Liver (tissue), 9 donors: ENCODE measurements around the gene ABL1. TPM values are rescaled to one million over a fixed set of nuclear protein-coding genes. Genes with fewer than 3 reads are reported as not detected.
A peak's percentile ranks its signal among the peaks of the same experiment; 100 is the strongest.

Experiments used
- DNase-seq: peaks from one replicate; pipeline ENCODE4 v3.0.0-alpha.2; 2017; ENCODE audit warnings: low spot score
- H3K27ac ChIP-seq, 2 donors: one replicate each; pipeline ENCODE4 v1.7.0; 2013; ENCODE audit warnings: inconsistent platforms in 2 of 2, low read length in 2 of 2, control low read depth in 1 of 2, low read depth in 1 of 2, mild to moderate bottlenecking in 1 of 2
- H3K27me3 ChIP-seq, 4 donors: one replicate each; pipeline versions ENCODE4 v1.6.1 to v1.7.0; 2013; ENCODE audit warnings: low read length in 3 of 4, inconsistent platforms in 1 of 4, mild to moderate bottlenecking in 1 of 4, moderate library complexity in 1 of 4; ENCODE audit not compliant: control insufficient read depth in 4 of 4, insufficient read depth in 4 of 4
- H3K36me3 ChIP-seq, 4 donors: one replicate each; pipeline versions ENCODE4 v1.6.1 to v1.7.0; 2013; ENCODE audit warnings: low read length in 3 of 4, mild to moderate bottlenecking in 3 of 4, low read depth in 1 of 4, moderate library complexity in 1 of 4; ENCODE audit not compliant: control insufficient read depth in 4 of 4, insufficient read depth in 3 of 4
- H3K4me1 ChIP-seq, 4 donors: one replicate each; pipeline versions ENCODE4 v1.6.1 to v1.7.0; 2013; ENCODE audit warnings: low read length in 3 of 4, mild to moderate bottlenecking in 3 of 4, moderate library complexity in 1 of 4; ENCODE audit not compliant: control insufficient read depth in 4 of 4, insufficient read depth in 4 of 4
- H3K4me3 ChIP-seq, 3 donors: one replicate each; pipeline versions ENCODE4 v1.6.1 to v1.7.0; 2013; ENCODE audit warnings: low read length in 3 of 3, control low read depth in 1 of 3, low read depth in 1 of 3, mild to moderate bottlenecking in 1 of 3
- H3K9ac ChIP-seq, 2 donors: one replicate each; pipeline ENCODE4 v1.7.0; 2013; ENCODE audit warnings: low read length in 2 of 2, mild to moderate bottlenecking in 2 of 2, moderate library complexity in 2 of 2, control low read depth in 1 of 2, low read depth in 1 of 2
- H3K9me3 ChIP-seq, 4 donors: one replicate each; pipeline versions ENCODE4 v1.6.1 to v1.7.0; 2013; ENCODE audit warnings: low read length in 3 of 4; ENCODE audit not compliant: control insufficient read depth in 4 of 4
- ATF3 ChIP-seq: IDR thresholded peaks from 2 replicates; pipeline ENCODE4 v1.6.1; 2016; ENCODE audit warnings: antibody characterized with exemption
- CTCF ChIP-seq: fragments of 150-350 bp; IDR thresholded peaks from 2 replicates; pipeline ENCODE4 v1.5.1; 2017; ENCODE audit warnings: improper control_type of control experiment, low read depth, low read length; ENCODE audit not compliant: missing input control
- EGR1 ChIP-seq, 2 donors: IDR thresholded peaks; 2 replicates each; pipeline ENCODE4 v1.6.1; 2016 to 2018; ENCODE audit warnings: antibody characterized with exemption in 2 of 2, low read depth in 2 of 2
- FOXA1 ChIP-seq: IDR thresholded peaks from 2 replicates; pipeline ENCODE4 v1.6.1; 2016; ENCODE audit warnings: antibody characterized with exemption
- FOXA2 ChIP-seq: IDR thresholded peaks from 2 replicates; pipeline ENCODE4 v1.6.1; 2016; ENCODE audit warnings: antibody characterized with exemption
- GABPA ChIP-seq, 2 donors: IDR thresholded peaks in 1 of 2; conservative IDR thresholded peaks in 1 of 2; 2 replicates each; pipeline ENCODE4 v1.6.1; 2016; ENCODE audit warnings: antibody characterized with exemption in 2 of 2, mild to moderate bottlenecking in 1 of 2, moderate library complexity in 1 of 2
- HNF4A ChIP-seq, 2 donors: conservative IDR thresholded peaks; 2 replicates each; pipeline ENCODE4 v1.6.1; 2016; ENCODE audit warnings: antibody characterized with exemption in 2 of 2, mild to moderate bottlenecking in 2 of 2
- HNF4G ChIP-seq: IDR thresholded peaks from 2 replicates; pipeline ENCODE4 v1.6.1; 2016; ENCODE audit warnings: antibody characterized with exemption
- JUND ChIP-seq, 2 donors: IDR thresholded peaks; 2 replicates each; pipeline ENCODE4 v1.6.1; 2016; ENCODE audit warnings: antibody characterized with exemption in 2 of 2
- MAX ChIP-seq: IDR thresholded peaks from 2 replicates; pipeline ENCODE4 v1.6.1; 2016; ENCODE audit warnings: antibody characterized with exemption
- NR2F2 ChIP-seq: IDR thresholded peaks from 2 replicates; pipeline ENCODE4 v1.6.1; 2016; ENCODE audit warnings: antibody characterized with exemption
- RAD21 ChIP-seq, 2 donors: IDR thresholded peaks; 2 replicates each; pipeline ENCODE4 v1.6.1; 2016; ENCODE audit warnings: antibody characterized with exemption in 2 of 2, mild to moderate bottlenecking in 2 of 2
- REST ChIP-seq: IDR thresholded peaks from 2 replicates; pipeline ENCODE4 v1.6.1; 2016; ENCODE audit warnings: antibody characterized with exemption, mild to moderate bottlenecking
- RXRA ChIP-seq, 2 donors: IDR thresholded peaks; 2 replicates each; pipeline ENCODE4 v1.6.1; 2017 to 2018; ENCODE audit warnings: antibody characterized with exemption in 2 of 2, mild to moderate bottlenecking in 1 of 2
- SP1 ChIP-seq: IDR thresholded peaks from 2 replicates; pipeline ENCODE4 v1.6.1; 2018; ENCODE audit warnings: antibody characterized with exemption, mild to moderate bottlenecking
- TAF1 ChIP-seq: conservative IDR thresholded peaks from 2 replicates; pipeline ENCODE4 v1.6.1; 2016; ENCODE audit warnings: antibody characterized with exemption, mild to moderate bottlenecking
- YY1 ChIP-seq: IDR thresholded peaks from 2 replicates; pipeline ENCODE4 v1.6.1; 2016; ENCODE audit warnings: antibody characterized with exemption, mild to moderate bottlenecking
- WGBS: extraction: QIAGEN DNeasy Blood & Tissue Kit; methylation state at CpG from one replicate; pipeline ENCODE4 v1.1.7; 2013; 5-methylcytosine and 5-hydroxymethylcytosine counted together
- polyA plus RNA-seq, 2 donors: library from polyadenylated mRNA; stranded (reverse) in 1 of 2; unstranded in 1 of 2; fragments of 200-250 nt in 1 of 2; fragments of >200 nt in 1 of 2; fragmentation: Nextera tagmentation in 1 of 2; extraction: Ambion mirVana in 1 of 2; gene quantifications; one replicate each; pipeline versions ENCODE4 v1.2.1 to v1.2.3, GENCODE V29; 2013 to 2015
- total RNA-seq, 2 donors: library from RNA; depleted of rRNA; stranded (reverse); fragments of >200 nt; gene quantifications; one replicate each; pipeline ENCODE4 v1.2.3, GENCODE V29; 2014
- donor health status: healthy.
- donor health status: healthy.
- donor health status: healthy.
- donor health status: healthy.
- donor health status: healthy.

The ABL1 gene
- total and polyA plus RNA-seq, 4 donors: 4.2 to 14.2 (median 10.9) TPM

GRCh38 chr9:130824643-130825350 is 10.3 kb upstream of the ABL1 start:
- Histone ChIP-seq H3K27ac (no peak overlapping the region), H3K9ac (no peak overlapping the region), H3K36me3 (no peaks in the 10 kb centered on the region), H3K27me3 (no peaks in the 10 kb centered on the region), H3K4me1 (peaks cover 0 to 5% (median 1%) of the 10 kb centered on the region in 4 donors), H3K9me3 (no peaks in the 10 kb centered on the region), H3K4me3 (no peak overlapping the region)
- WGBS: 56% methylated on average over 4 of the region's 4 CpGs
- TF ChIP-seq HNF4G: no peak
- no peak for TF ChIP-seq EGR1 (IDR thresholded peaks at IDR 0.05; ENCODE audit: low read depth in 2 of 2)
- TF ChIP-seq NR2F2: no peak
- TF ChIP-seq ATF3: no peak
- no peak for DNase-seq

GRCh38 chr9:130825351-130825651 is 9.8 kb upstream of the ABL1 start:
- no peaks in the 10 kb centered on the region for H3K9me3 ChIP-seq
- peaks cover 0 to 5% (median 1%) of the 10 kb centered on the region in 4 donors for H3K4me1 ChIP-seq
- no peak for DNase-seq
- TF ChIP-seq CTCF (no peak), NR2F2 (no peak), HNF4A (conservative IDR thresholded peaks at IDR 0.05) (no peak), FOXA1 (no peak), RXRA (IDR thresholded peaks at IDR 0.05) (no peak), YY1 (no peak), GABPA (IDR thresholded peaks at IDR 0.05 in 1 of 2, conservative IDR thresholded peaks at IDR 0.05 in 1 of 2) (no peak), MAX (no peak), TAF1 (no peak), EGR1 (IDR thresholded peaks at IDR 0.05; ENCODE audit: low read depth in 2 of 2) (no peak), HNF4G (no peak), ATF3 (no peak), JUND (IDR thresholded peaks at IDR 0.05) (no peak), RAD21 (IDR thresholded peaks at IDR 0.05) (no peak), SP1 (no peak)
- H3K27me3 ChIP-seq: no peaks in the 10 kb centered on the region
- H3K36me3 ChIP-seq: no peaks in the 10 kb centered on the region
- no peak overlapping the region for H3K27ac ChIP-seq
- H3K4me3 ChIP-seq: no peak overlapping the region
- H3K9ac ChIP-seq: no peak overlapping the region

GRCh38 chr9:130825809-130826208 is 9.2 kb upstream of the ABL1 start:
- no peaks in the 10 kb centered on the region for H3K36me3 ChIP-seq
- H3K27ac ChIP-seq: no peak overlapping the region
- H3K9ac ChIP-seq: peak overlapping the region in 1 of 2 donors; percentile 22
- H3K27me3 ChIP-seq: no peaks in the 10 kb centered on the region
- no peaks in the 10 kb centered on the region for H3K9me3 ChIP-seq
- H3K4me1 ChIP-seq: peaks cover 0 to 5% (median 1%) of the 10 kb centered on the region in 4 donors
- DNase-seq: no peak
- no peak overlapping the region for H3K4me3 ChIP-seq
- WGBS: 94% methylated on average over 5 of the region's 5 CpGs
- TF ChIP-seq SP1: no peak
- TF ChIP-seq HNF4G: no peak
- no peak for TF ChIP-seq TAF1
- no peak for TF ChIP-seq GABPA (IDR thresholded peaks at IDR 0.05 in 1 of 2, conservative IDR thresholded peaks at IDR 0.05 in 1 of 2)
- TF ChIP-seq CTCF: no peak
- TF ChIP-seq NR2F2: no peak
- TF ChIP-seq REST: no peak
- TF ChIP-seq MAX: no peak
- no peak for TF ChIP-seq FOXA1
- no peak for TF ChIP-seq HNF4A (conservative IDR thresholded peaks at IDR 0.05)
- no peak for TF ChIP-seq YY1
- TF ChIP-seq EGR1 (IDR thresholded peaks at IDR 0.05; ENCODE audit: low read depth in 2 of 2): no peak
- no peak for TF ChIP-seq FOXA2
